ENCODE measurements around the gene PVR.
A peak's percentile ranks its signal among the peaks of the same experiment; 100 is the strongest.
"Not testable (repeated sequence)": the region's sequence is repeated elsewhere in the genome, so short reads cannot be mapped to it uniquely, and the experiment has no call there.

The PVR gene

DNA sequence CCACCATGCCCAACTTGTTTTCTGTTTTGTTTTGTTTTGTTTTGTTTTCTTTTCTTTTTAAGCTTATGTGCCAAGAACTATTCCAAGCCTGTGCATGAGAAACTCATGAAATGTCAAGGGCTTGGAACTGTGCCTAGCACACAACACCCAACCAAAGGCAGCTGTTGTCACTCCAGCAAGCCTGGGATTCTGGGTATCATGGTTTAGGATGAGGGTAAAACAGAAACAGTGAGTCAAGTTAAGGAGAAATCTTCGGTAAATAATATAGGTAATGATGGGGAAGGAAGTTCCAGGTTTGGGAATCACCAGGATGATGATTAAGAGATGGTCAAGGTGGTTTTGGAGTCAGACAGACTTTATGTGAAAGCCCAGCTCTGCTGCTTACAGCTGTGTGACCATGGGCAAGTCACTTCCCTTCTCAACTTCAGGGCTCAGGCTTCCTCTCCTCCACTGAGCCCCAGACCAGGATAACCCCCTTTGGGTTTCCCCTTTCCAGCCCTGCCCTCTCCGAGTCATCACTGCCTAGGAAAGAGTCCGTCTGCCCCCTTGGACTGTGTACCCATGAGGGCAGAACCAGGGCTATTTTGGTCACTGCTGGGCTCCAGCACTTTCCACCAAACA is 5.0 kb downstream of the PVR start:
- DNase-seq: no peak

DNA sequence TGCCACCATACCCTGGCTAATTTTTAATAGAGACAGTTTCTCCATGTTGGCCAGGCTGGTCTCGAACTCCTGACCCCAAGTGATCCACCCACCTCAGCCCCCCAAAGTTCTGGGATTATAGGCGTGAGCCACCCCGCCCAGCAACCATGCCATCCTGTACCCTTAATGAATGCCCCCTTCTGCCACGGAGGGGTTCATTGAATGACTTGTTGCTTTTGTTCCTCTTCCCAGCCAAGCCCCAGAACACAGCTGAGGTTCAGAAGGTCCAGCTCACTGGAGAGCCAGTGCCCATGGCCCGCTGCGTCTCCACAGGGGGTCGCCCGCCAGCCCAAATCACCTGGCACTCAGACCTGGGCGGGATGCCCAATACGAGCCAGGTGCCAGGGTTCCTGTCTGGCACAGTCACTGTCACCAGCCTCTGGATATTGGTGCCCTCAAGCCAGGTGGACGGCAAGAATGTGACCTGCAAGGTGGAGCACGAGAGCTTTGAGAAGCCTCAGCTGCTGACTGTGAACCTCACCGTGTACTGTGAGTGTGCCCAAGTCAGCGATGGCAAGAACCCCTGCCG is 6.0 kb downstream of the PVR start:
- no peak for DNase-seq

DNA sequence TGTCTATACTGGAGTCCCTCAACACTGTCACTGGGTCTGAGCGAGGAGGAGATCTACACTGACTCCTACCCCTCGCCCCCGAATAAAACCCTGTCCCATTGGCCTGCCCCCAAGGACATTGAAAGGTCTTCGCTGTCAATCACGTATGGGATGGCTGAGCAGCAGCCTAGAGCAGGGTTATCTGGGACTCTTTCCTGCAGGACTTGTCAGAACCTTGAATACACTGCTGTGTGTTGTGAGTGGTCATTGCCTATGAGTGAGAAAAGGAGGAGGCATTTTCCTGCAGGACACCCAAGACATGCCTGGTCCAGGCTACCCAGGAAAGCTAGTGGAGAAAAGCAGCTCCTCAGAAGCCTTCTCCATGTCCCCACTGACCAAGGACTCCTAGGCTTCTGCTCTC is 9.6 kb downstream of the PVR start:
- no peak for DNase-seq

DNA sequence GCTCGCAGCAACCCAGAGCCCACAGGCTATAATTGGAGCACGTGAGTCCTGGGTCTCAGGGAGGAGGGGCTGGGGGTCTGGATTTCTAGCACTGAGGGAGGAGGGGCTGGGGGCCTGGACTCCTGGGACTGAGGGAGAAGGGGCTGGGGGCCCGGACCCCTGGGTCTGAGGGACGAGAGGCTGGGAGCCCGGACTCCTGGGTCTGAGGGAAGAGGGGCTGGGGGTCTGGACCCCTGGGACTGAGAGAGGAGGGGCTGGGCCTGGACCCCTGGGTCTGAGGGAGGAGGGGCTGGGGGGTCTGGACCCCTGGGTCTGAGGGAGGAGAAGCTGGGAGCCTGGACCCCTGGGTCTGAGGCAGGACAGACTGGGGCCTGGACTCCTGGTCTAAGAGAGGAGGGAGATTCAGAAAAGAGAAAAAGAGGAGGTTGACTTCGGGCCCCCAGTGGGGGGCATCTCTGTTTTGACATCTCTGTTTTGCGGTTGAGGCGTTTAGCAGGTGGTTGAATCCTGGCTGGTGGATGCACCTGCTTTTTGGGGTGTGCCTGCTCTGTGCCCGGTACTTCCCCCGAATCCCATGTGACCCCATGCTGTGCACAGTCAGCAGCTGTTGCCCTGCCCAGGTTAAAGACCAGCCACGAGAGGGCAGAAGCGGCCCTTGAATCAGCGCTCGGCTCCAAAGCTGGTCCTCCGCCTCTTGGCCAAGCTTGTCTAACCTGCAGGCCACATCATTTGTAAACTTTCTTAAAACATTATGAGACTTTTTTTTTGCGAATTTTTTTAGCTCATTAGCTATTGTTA is 10.5 kb downstream of the PVR start:
- no peak for DNase-seq

DNA sequence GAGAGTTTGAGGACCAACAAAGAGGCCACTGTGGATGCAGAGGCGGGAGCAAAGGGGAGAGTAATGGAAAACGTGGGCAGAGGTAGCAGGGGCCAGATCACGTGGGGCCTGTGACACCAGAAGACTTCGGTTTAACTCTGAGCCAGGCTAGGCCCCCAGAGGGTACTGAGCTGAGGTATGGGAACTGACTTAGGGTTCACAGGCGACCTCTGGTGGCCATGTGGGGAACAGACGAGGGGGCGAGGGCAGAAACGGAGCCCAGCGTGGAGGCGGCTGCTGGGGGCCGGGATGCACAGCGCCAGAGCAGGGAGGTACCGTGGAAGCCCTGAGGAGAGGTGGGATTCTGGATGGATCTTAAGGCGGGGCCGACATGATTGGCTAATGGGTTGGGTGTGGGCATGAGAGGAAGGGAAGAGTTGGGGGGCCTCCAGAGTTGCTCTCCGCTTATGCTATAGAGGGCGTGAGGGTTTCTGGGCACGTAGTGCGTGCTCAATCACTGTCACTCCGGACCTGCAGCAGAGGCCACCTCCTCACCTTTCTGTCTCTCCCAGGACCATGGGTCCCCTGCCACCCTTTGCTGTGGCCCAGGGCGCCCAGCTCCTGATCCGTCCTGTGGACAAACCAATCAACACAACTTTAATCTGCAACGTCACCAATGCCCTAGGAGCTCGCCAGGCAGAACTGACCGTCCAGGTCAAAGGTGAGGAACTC is 13.7 kb downstream of the PVR start:
- peak; percentile 35 for DNase-seq

DNA sequence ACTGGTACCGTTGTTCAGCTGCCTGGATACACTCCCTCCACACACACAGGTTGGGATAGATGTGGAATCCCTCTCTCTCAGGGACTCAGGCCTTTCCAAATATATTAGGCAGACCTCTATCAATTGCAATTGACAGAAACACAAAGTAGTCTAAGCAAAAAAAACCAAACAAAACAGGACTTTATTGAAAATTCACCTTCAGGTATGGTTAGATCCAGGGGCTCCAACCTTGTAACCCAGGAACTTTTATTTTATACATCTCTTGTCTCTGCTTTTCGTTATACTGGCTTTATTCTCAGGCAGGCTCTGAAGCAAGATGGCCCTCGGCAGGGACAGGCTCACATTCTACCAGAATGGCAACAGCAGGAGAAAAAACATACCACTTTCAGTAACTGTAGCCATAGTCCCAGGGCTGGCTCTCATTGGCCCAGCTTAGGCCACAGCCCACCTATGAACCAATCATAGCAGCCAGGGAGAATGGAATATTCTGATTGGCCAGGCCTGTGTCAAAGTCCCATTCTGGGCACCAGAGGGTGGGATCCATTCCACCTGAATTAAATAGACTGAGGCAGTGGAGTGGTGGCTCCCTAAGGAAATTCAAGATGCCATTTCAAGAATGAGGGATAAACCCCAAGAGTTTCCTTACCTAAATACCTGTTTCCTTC is 14.5 kb downstream of the PVR start:
- DNase-seq: no peak

DNA sequence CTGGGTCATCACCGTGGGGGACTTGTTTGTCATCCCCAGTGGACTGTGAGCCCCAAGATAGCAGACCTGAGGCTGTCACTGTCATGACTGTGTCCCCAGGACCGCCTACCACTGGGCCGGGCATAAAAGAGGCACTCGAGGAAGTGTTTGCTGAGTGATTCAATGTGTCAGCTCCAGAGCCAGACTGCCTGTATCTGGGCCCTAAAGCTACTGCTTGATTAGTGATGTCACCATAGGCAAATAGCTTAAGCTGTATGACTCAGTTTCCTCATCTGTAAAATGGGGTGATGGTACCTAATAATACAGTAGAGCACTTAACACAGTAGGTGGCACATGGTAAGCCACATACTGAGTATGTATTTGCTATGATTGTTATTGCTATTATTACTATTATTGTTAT is 16.4 kb downstream of the PVR start:
- DNase-seq: no peak

DNA sequence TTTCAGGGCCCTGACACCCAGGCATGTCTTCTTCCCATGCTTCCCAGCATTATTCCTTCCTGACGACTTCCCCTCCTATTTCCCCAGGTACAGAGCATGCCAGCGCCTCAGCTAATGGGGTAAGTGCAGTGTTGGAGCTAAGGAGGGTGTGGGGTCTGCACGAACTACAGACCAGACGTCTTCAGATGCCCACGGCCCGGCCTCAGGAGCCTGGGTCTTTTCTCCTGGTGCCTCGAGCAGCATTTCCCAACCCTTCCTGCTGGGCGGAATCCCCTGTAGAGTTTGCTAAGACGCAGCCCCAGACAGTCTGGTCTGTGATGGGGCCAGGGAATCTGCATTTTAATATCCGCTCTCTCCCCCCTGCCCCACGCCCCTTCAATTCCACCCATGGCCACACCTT is 17.5 kb downstream of the PVR start:
- no peak for DNase-seq

DNA sequence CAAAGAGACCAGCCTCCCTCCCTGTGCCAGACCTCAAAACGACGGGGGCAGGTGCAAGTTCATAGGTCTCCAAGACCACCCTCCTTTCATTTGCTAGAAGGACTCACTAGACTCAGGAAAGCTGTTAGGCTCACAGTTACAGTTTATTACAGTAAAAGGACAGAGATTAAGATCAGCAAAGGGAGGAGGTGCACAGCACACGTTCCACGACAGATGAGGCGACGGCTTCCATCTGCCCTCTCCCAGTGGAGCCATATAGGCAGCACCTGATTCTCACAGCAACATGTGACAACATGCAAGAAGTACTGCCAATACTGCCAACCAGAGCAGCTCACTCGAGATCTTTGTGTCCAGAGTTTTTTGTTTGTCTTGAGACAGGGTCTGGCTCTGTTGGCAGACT is 18.2 kb downstream of the PVR start:
- DNase-seq: no peak

DNA sequence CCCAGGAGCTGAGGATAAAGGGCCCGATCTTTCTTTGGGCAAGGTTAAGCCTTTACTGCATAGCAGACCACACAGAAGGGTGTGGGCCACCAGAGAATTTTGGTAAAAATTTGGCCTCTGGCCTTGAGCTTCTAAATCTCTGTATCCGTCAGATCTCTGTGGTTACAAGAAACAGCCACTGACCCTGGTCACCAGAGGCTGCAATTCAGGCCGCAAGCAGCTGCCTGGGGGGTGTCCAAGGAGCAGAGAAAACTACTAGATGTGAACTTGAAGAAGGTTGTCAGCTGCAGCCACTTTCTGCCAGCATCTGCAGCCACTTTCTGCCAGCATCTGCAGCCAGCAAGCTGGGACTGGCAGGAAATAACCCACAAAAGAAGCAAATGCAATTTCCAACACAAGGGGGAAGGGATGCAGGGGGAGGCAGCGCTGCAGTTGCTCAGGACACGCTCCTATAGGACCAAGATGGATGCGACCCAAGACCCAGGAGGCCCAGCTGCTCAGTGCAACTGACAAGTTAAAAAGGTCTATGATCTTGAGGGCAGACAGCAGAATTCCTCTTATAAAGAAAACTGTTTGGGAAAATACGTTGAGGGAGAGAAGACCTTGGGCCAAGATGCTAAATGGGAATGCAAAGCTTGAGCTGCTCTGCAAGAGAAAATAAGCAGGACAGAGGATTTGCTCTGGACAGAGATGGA is 19.1 kb downstream of the PVR start:
- no peak for DNase-seq

DNA sequence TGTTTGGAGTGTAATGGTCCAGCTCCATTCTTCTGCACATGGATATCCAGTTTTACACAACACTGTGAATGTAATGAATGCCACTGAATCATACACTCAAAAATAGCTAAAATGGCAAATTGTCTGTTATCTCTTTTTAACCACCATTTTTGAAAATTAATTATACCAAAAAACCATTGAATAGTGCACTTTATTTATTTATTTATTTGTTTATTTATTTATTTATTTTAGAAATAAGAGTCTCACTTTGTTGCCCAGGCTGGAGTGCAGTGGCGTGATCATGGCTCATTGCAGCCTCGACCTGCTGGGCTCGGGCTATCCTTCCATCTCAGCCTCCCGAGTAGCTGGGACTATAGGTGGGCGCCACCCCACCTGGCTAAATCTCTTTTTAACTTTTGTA is 20.3 kb downstream of the PVR start:
- DNase-seq: no peak

DNA sequence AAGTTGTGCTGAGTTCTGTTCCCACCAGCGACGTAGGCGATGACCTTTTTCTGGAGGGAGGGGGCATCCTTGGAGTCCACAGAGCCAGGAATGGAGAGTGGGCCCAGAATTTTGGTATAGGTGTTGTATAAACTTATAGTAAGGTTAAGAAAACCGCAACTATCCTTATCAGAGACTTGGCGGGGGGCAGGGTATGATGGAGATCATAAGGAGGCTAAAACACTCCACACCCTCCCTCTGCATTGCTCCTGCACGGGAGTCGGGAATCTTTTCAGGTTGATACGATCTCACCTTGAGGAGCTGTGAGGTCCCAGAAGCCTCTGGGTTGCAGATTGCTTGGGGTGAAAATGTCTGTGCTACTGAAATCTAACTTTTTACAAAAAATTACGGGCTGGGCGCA is 21.3 kb downstream of the PVR start:
- no peak for DNase-seq

DNA sequence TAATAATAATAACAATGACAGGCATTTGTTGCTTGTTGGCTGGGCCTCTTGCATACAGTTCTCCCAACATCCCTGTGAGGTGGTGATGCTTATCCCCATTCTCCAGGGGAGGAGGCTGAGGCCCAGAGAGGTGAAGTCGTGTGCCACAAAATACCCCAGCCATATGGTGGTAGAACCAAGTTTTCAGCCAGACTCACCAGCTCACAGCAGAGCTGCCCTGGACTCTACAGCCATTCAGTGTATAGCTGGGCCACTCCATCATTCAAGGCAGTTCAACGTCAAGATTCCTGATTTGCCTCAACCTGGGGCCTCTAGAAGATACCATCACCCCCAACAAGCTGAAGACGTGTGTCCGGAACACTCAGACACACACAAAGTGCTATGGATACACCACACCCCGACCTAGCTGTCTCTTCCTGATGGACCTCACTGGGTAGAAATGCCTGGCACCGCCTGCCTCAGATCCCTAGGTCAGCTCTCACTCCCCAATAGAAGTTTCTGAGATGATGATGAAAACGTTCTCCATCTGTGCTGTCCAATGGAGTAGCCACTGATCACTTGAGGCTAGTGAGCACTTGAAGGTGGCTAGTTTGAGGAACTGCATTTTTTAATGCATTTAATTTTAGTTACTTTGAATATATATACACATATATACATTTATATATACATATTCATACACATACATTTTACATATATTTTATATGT is 23.3 kb downstream of the PVR start:
- DNase-seq: no peak

DNA sequence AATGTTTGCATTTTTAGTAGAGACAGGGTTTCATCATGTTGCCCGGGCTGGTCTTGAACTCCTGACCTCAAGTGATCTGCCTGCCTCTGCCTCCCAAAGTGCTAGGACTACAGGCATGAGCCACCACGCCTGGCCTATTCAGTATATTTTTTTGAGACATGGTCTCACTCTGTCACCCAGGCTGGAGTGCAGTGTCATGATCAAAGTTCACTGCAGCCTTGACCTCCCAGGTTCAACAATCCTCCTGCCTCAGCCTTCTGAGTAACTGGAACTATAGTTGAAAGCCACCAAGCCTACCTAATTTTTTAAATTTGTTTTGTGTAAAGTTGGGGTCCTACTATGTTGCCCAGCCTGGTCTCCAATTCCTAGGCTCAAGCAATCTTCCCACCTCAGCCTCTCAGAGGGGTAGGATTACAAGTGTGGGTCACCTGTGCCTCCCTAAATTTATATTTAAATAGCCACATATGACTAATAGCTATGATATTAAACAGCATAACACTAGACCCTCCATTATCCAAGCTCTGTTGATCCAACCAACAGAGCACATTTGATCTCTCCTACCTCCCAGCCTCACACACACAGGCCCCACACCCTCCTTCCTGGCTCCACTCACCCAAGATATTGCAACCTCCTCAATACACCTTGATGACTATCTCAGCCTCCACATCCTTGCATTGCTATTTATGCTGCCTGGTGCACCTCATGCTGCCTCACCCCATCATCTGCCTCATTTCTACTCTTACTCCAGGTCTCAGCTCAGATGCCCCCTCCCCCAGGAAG is 25.5 kb downstream of the PVR start:
- DNase-seq: no peak

DNA sequence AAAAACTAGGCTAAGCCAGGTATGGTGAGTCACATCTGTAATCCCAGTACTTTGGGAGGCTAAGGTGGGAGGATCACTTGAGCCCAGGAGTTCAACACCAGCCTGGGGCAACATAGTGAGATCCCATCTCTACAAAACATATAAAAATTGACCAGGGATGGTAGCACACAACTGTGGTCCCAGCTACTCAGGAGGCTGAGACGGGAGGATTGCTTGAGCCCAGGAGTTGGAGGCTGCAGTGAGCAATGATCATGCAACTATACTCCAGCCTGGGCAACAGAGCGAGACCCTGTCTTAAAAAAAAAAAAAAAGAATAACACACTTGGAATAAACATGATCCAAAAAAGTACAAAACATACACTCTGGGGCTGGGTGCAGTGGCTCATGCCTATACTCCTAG is 26.3 kb downstream of the PVR start:
- not testable (repeated sequence) for DNase-seq

DNA sequence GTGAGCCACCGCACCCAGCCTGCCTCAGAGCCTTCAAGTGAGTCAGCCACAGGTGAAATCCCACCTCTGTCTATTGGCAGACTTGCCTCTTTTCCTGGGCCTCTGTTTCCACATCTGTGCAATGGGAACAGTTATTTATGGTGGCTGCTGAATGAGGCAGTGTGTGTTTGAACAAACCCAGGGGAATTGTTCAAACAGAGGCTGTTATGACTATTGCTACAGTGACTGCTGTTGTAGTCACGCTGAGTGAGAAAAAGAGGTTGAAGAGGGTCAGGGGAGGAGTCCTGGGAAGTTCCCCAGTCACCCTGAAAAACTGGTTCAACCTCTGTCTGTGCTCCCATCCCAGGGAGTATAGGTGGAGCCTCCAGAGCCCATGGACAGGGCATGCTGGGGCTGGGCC is 27.7 kb downstream of the PVR start, which contains the start of gene CEACAM19:
TSS of gene CEACAM19 (plus strand) at position 83 of the 400 bp plus-strand sequence. CDS start 450 bp downstream, outside the sequence.
- DNase-seq: no peak

DNA sequence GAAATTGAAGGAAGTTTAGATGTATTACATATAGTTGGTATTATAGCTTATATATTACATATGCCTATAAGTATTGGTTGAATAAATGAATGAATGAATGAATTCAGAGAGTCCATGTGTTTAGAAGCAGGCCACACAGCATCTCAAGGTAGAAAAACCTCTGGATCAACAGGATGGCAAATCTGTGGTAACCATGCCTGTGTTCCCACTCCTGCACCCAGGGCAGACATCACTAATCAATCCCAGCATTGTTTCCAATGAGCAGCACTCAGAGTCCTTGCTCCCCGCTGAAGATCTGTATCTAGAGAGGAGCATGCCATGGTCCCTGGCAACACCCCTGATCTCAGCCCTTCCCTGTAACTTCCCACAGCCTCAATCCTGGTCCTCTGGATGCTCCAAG is 28.5 kb downstream of the PVR start:
- DNase-seq: no peak

DNA sequence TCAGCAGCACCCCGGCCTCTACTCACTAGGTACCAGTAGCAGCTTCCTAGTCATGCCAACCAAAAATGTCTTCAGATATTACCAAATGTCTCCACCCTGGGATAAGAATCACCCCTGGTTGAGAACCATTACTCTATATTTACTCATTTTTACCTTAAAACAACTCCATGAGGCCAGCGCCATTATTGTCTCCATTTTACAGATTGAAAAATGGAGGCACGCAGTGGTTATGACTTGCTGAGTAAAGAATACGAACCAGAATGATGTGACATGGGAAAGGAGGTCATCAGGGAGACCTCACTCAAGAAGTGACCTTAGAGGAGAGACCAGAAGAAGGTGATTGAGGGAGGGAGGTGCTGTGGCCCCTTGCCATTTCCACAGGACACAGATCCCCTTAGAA is 29.8 kb downstream of the PVR start:
- DNase-seq: no peak

DNA sequence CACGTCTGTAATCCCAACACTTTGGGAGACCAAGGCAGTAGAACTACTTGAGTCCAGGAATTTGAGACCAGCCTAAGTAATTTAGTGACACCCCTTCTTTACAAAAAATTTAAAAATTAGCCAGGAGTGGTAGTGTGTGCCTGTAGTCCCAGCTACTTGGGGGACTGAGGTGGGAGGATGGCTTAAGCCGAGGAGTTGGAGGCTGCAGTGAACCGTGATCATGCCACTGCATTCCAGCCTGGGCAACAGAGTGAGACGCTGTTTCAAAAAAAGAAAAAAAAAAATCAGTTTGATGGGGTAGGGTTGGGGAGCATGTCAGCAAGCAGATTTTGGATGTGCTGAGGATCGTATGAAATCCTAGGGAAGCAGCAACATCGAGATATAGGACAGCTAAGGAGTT is 31.8 kb downstream of the PVR start:
- DNase-seq: no peak

DNA sequence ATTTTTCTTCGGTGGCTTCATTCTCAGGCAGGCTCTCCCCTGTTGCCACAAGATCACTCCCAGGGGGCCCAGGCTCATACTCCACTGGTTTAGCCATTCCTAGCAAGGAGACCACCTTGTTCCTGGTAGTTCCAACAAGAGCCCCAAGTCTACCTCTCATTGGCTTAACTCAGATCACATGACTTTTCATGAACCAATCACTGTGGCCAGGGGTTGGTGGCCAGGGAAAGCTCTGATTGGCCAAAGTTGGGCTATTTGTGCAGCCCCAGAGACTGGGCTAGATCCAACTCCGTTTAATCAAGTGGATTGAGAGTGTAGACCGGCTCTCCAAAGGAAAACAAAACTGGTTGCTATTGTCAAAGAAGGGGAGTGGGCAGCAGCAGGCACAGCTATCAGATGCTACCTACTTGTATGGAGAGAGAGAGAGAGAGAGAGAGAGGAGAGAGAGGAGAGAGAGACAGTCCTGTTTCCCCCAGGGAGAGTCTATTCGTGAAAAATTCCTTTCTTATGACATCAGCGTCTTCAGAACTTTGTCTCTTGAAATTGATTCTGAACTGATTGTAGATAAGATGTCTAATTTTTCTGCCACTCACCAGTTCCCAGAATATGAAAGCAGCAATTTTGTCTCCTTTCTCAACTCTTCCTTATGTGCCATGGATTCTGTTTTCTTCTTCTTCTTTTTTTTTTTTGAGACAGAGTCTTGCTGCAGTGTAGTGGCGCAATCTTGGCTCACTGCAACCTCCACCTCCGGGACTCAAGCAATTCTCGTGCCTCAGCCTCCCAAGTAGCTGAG is 33.5 kb downstream of the PVR start:
- no peak for DNase-seq

All from NCI-H748 treated with DMSO at 0.1 percent for 48 hours (cell line).